RPMI7951 (cell line): ENCODE results near the gene FHL2. TPM values are rescaled to one million over a fixed set of nuclear protein-coding genes. Genes with fewer than 3 reads are reported as not detected.
"Not testable (repeated sequence)": the region's sequence is repeated elsewhere in the genome, so short reads cannot be mapped to it uniquely, and the experiment has no call there.

ENCODE experiments used
- DNase-seq: peaks from one replicate; pipeline ENCODE4 v3.0.0-alpha.2; 2012; ENCODE audit warnings: low read depth
- total RNA-seq: library from RNA; depleted of rRNA; stranded (reverse); fragments of >200 nt; shearing (Covaris generic); gene quantifications from 2 replicates; pipeline ENCODE4 v1.2.3, GENCODE V29; 2014; rRNA removed

FHL2 gene
- total RNA-seq = 124 and 149 TPM in 2 replicates

- peak; percentile 88 for DNase-seq
Measured at GRCh38 chr2:105398336-105399206, at the start of gene FHL2. FHL2 (minus strand) TSS chr2:105399051; CDS start chr2:105386516, 12,535 bp downstream.

GRCh38 chr2:105447476-105447875 lies 48.6 kb upstream of the FHL2 start:
- DNase-seq = no peak

GRCh38 chr2:105446501-105446900 lies 47.6 kb upstream of the FHL2 start:
- no peak for DNase-seq

GRCh38 chr2:105445976-105446375 lies 47.1 kb upstream of the FHL2 start:
- DNase-seq = peak; percentile 46

- no peak for DNase-seq
Measured at GRCh38 chr2:105445498-105445897, 46.6 kb upstream of the FHL2 start.

- no peak for DNase-seq
Measured at GRCh38 chr2:105443617-105444598, 45.1 kb upstream of the FHL2 start.

- DNase-seq = no peak
Measured at GRCh38 chr2:105442721-105443120, 43.9 kb upstream of the FHL2 start.

- no peak for DNase-seq
Measured at GRCh38 chr2:105442056-105442455, 43.2 kb upstream of the FHL2 start.

- peak; percentile 65 for DNase-seq
Measured at GRCh38 chr2:105439141-105439540, 40.3 kb upstream of the FHL2 start.

- peak; percentile 95 for DNase-seq
Measured at GRCh38 chr2:105438104-105438929, 39.5 kb upstream of the FHL2 start.

- peak; percentile 89 for DNase-seq
Measured at GRCh38 chr2:105437708-105438103, 38.9 kb upstream of the FHL2 start.

GRCh38 chr2:105432749-105433148 lies 33.9 kb upstream of the FHL2 start:
- no peak for DNase-seq

- no peak for DNase-seq
Measured at GRCh38 chr2:105432044-105432399, 33.2 kb upstream of the FHL2 start.

- DNase-seq = peak; percentile 71
Measured at GRCh38 chr2:105431367-105432043, 32.7 kb upstream of the FHL2 start.

GRCh38 chr2:105428387-105429018 lies 29.7 kb upstream of the FHL2 start:
- DNase-seq = no peak

GRCh38 chr2:105427485-105427884 lies 28.6 kb upstream of the FHL2 start:
- no peak for DNase-seq

- DNase-seq = no peak
Measured at GRCh38 chr2:105426626-105427292, 27.9 kb upstream of the FHL2 start.

GRCh38 chr2:105425936-105426625 lies 27.2 kb upstream of the FHL2 start:
- no peak for DNase-seq

GRCh38 chr2:105424836-105425235 lies 26.0 kb upstream of the FHL2 start:
- DNase-seq = not testable (repeated sequence)
